Motor neuron (in vitro differentiated cells): Measurements from ENCODE around the gene PRR11. TPM values are rescaled to one million over a fixed set of nuclear protein-coding genes. Genes with fewer than 3 reads are reported as not detected.

Source experiments
- ATAC-seq, 8 experiments: fragments of 200-7000 bp; cut with Tn5 transposase; replicated peaks in 6 of 8; 2 replicates each; pipeline ENCODE4 v1.8.0; 2021; ENCODE audit warnings: mild to moderate bottlenecking in 8 of 8, moderate library complexity in 8 of 8
- H3K27ac ChIP-seq, 2 donors: fragments of 250-450 bp; sonication (Bioruptor Pico); 2 replicates each; pipeline ENCODE4 v1.9.0; 2021; ENCODE audit warnings: antibody characterized with exemption in 2 of 2, mild to moderate bottlenecking in 2 of 2, moderate library complexity in 1 of 2
- H3K4me1 ChIP-seq, 2 donors: fragments of 250-450 bp; sonication (Bioruptor Pico); replicated peaks in 1 of 2; 2 replicates each; pipeline ENCODE4 v1.6.1; 2021; ENCODE audit warnings: antibody characterized with exemption in 2 of 2, mild to moderate bottlenecking in 2 of 2, moderate library complexity in 1 of 2
- H3K4me3 ChIP-seq, 5 donors: fragments of 250-450 bp; sonication (Bioruptor Pico); 2 replicates each; pipeline ENCODE4 v1.9.0; 2021; ENCODE audit warnings: antibody characterized with exemption in 5 of 5, mild to moderate bottlenecking in 5 of 5, moderate library complexity in 4 of 5
- WGBS, 10 experiments: fragments of 450-650 bp; shearing (Covaris generic); methylation state at CpG; one replicate each; pipeline ENCODE4 v1.0.0; 2022; 5-methylcytosine and 5-hydroxymethylcytosine counted together
- in situ Hi-C, 9 experiments: fragments of 400-800 bp; cut with MboI; loops; one replicate each; pipeline ENCODE4 v1.15.0; 2021; ENCODE audit warnings: low sequenced_read_pairs in 9 of 9, low pct_unique_long_range_greater_than_20kb in 2 of 9; ENCODE audit not compliant: unreplicated experiment in 9 of 9
- total RNA-seq, 8 experiments: library from RNA; unstranded; fragments of 300-600 nt; gene quantifications; 2 replicates each; pipeline versions ENCODE4 v1.2.3 to v1.2.4, GENCODE V29; 2022

PRR11 gene
- total RNA-seq, 8 experiments from 2014 or later = 1.8 to 27.1 (median 4.8) TPM

GRCh38 chr17:59244081-59244480 lies 88.5 kb downstream of the PRR11 start:
- WGBS, 10 experiments = 10 to 100% (median 80%) methylated on average over 1 to 6 of the region's 6 CpGs; no CpG with 5 or more reads in 2 of the 10 experiments
- ATAC-seq = no peak
- no peak overlapping the region for H3K4me3 ChIP-seq
- no peaks in the 10 kb centered on the region for H3K4me1 ChIP-seq
- no peak overlapping the region for H3K27ac ChIP-seq
- in situ Hi-C loops = no loop called here

Other genes starting within 250 kb of the PRR11 start
- gene TRIM37, start 48.9 kb upstream of the PRR11 start, total RNA-seq = 10 to 100 TPM; 30.2 to 54.5 (median 32.0) TPM
- gene SKA2, start 560 bp upstream of the PRR11 start, total RNA-seq = 100 to 1,000 TPM in 1 of 8 experiments, 10 to 100 TPM in 6, 1 to 10 TPM in 1; 8.2 to 162 (median 69.6) TPM
- 10 to 100 TPM; 16.0 to 22.0 (median 20.7) TPM for gene SMG8, start 54.3 kb downstream of the PRR11 start, total RNA-seq
- 10 to 100 TPM in 5 of 8 experiments, 1 to 10 TPM in 3; 1.2 to 24.7 (median 21.3) TPM for gene GDPD1, start 64.8 kb downstream of the PRR11 start, total RNA-seq
- gene YPEL2, start 175.9 kb downstream of the PRR11 start, total RNA-seq = 10 to 100 TPM in 2 of 8 experiments, 1 to 10 TPM in 6; 2.6 to 14.0 (median 5.2) TPM